Left hindlimb (tissue), 1 donor: ENCODE data around the gene SNAPC2.
"Not testable (repeated sequence)": the region's sequence is repeated elsewhere in the genome, so short reads cannot be mapped to it uniquely, and the experiment has no call there.

ENCODE experiments used
- DNase-seq: peaks from one replicate; pipeline ENCODE4 v3.0.0-alpha.2; 2018

The SNAPC2 gene

DNA sequence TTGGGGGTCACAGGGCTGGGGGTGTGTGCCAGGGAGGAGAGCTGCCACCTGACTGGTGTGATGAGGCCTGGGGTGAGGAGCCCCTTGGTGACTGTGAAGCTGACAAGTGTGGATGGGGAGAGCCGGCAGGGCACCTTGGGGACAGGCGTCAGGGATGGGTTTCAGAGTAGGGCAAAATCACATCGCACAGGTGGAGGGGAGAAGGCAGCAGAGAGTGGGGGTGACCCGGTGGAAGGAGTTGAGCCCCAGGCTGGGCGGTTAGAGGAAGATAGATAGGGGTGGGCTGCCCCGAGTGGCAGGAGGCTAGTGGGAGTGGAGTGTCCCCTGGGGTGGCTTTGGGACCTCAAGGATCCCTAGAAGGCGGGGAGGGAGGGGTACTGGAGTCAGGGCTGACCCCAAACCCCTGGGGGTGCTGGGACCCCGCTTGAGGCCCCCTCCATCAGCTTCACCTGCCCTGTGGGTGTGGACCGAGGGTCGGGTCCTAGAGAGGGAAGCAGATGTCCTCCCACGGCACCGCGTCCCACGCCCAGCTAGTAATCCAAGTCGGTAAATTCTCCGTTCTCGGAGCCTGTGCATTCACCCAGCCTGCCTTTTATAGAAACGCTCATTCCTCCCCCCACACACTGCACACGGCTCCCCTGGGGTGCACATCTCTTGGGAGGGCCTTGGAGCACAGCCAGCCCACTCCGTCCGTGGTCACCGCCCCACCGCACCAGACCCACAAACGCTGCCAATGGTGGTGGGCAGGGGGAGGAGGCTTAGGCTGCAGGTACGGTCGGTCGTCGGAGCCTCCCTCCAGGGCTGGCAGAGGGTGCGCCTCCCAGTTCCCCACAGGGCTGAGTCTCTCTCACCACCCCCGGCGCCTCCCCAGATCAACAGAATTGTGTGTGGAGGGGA is 3.4 kb downstream of the SNAPC2 start:
- DNase-seq, result no peak

GRCh38 chr19:7924241-7924640 is 4.1 kb downstream of the SNAPC2 start:
- no peak for DNase-seq

- no peak for DNase-seq
These were observed 4.6 kb downstream of the SNAPC2 start for GRCh38 chr19:7924651-7925170.

GRCh38 chr19:7925171-7925851 is 5.2 kb downstream of the SNAPC2 start:
- DNase-seq, result peak; percentile 77

DNA sequence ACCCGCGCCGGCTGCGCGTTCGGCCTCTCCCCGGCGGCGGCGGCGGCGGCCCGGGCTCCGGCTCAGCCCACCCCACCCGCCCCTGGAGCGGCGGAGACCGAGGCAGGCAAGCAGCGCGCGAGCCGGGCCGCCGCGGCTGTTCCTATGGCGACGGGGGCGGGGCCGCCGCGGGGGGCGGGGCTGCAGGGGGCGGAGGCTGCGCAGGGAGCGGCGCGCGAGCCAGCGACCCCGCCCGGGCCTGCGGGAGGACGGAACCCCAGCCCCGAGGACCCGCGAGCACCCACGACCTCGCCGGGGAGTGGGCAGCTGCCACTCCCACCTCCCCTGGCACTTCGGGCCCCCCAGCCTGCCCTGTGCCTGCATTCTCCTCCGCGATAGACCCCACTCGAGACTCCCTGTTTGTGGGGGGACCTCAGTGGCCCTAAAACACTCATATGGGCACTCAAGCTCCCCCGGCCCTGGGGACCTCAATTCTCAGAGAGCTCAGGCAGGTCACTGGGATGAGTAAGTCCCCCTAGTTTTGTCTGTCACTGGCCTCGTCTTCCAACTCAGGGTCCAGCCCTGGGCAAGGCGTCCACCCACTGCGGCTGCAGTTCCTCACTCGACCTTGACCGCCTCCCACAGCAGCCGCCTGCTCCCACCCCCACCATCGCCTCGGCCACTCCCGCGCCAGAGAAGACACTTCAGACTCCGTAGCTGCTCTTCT is 6.0 kb downstream of the SNAPC2 start, which contains the start of gene CTXN1:
Gene CTXN1 (minus strand): TSS at position 115 of the 706 bp plus-strand sequence. CDS start 597 bp downstream, outside the sequence.
- peak; percentile 78 for DNase-seq

- DNase-seq, result no peak
These were observed 6.8 kb downstream of the SNAPC2 start for GRCh38 chr19:7926727-7927604.

- no peak for DNase-seq
These were observed 7.6 kb downstream of the SNAPC2 start for GRCh38 chr19:7927605-7928333.

DNA sequence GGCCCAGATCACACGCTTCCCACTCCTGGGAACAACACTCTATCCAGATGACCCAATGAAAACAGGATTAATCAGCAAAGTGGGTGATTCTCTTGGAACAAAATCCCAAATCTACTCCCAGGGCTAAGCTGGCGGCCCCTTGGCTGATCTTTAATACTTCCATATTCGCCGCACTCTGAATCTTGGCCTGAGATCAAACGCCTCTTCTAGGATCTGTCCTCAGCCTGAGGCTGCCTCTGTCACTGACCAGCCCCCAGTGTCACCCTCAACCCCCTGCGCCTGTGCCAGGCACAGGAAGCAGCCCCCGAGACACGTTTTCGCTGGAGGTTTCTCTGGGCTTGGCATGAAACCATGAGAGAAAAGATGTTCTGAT is 8.2 kb downstream of the SNAPC2 start:
- DNase-seq, result no peak

DNA sequence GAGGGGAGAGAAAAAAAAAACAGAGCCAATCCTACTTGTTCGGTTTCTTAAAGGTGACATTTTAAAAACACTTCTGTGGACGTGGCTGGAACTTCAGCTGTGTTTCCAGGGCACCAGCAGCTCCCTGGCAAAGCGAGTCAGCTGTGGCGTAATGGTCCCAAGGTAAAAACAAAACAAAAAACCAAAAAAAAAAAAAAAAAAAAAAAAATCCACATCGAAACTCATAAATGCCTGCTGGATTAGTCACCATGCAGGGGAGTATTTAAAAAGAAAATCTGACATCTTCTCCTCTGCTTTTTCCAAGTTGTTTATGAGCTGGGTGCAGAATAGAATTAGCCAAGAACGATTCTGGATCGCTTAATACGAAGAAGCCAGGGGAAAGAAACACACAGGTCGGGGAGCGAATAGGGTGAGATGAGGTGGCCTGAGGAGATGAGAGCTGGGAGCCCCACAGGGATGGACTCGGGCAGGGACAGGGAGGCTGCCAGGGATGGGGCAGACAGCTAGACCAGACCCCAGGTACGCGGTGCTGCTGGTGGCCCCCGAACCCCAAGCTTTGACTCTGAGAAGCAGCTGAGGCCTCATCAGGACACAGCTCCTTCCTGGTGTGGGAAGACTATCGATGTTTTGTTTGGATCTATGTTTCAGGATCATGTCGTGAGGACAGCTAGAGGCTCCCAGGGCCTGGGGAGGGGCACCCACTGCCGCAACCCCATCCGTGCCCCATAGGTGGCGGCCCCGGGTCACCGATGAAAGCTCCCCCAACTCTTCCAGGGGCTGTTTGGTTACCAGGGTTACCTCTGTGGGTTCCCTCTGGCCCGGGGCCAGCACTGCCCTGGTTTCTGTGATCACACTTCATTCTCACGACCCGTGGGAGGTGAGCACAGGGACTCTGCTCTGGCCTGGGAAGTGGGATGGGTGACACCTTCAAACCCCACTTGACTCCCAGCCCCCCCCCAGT is 8.9 kb downstream of the SNAPC2 start:
- DNase-seq, result peak; percentile 46

- DNase-seq, result not testable (repeated sequence)
These were observed 9.9 kb downstream of the SNAPC2 start for GRCh38 chr19:7930030-7930429.

- no peak for DNase-seq
These were observed 10.6 kb downstream of the SNAPC2 start for GRCh38 chr19:7930765-7931164.

DNA sequence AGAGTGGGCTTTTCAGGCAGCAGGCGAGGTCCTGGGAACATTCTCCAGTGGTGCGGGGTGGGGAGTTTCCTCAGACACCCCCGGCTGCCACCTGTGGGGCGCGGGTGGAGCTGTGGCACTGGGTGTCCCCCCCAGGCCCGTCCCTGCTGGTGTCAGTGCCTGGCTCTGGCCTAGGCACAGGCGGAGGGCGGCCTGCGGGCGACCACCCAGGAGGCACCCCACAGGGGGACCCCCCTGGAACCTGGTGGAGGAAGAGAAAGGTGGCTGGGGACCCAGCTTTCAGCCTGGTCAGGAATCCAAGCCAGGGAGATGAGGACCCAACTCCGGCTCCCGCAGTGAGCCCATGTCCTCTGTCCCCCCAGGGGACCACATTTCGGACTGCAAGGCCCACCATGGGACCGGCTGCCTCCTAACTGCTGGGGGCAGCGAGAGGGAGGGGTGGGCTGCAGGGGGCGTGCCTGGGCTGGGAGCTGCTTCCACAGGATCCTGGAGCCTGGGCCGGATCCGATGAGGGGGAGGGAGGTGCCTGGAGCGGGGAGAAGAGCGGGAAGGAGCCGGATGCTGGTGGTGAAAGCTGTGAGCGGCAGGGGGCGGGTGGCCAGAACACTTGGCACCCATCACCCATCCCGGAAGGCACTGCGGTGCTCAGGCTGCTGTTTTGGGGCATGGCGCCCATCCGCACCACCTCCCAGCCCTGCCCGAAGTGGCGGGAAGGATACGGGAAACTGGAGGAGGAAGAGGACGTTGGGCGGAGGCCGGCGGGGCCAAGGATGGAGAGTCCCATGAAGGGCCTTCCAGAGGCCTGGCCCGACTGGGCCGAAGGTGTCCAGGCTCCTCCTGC is 11.3 kb downstream of the SNAPC2 start:
- no peak for DNase-seq

DNA sequence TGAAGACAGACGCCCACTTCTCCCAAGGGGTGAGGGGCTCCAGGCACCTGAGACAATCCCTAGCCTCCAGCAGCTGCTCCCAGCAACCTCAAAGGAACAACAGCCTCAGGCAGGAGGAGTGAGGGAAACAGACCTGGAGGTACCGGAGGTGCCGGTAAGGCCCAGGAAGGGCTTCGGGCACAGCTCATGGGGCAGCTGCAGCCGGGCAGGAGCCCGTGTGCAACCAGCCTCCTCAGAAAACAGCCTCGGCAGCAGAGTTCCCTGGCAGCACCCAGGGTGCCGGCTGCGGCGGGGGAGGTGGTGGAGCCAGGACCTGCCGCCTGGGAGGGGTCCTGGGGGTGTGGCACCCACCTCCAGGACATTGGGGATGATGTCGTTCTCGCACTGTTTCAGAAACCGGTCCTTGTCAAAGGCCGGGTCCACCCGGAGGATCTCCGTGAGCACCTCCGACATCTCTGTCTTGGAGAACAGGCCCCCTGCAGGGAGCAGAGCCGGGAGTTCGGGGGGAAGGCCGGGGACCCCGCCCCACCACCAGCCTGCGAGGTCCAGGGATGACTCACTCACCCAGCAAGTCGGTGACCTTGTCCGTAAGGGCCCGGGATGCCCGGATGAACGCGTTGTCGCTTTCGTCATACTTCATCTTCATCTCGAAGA is 12.3 kb downstream of the SNAPC2 start:
- DNase-seq, result no peak

DNA sequence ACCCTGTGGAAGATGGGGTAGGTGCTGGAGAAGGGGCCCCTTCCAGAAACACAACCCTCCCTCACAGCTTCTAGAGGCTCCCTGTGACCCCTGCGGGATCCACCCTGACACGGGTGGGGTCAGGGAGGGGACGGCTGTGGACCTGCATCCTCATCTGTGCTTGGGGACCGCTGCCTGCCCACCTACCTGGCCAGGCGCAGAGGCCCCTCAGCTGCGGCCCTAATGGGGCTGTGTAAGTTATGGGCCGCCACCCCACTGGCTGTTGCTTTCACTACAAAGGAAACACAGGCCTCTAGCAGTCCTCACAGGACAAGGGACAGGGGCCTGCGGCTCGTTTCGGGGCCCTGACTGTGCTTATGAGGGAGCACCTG is 12.8 kb downstream of the SNAPC2 start:
- no peak for DNase-seq

GRCh38 chr19:7933411-7933810 is 13.3 kb downstream of the SNAPC2 start:
- no peak for DNase-seq

GRCh38 chr19:7933828-7934725 is 13.9 kb downstream of the SNAPC2 start:
- no peak for DNase-seq

DNA sequence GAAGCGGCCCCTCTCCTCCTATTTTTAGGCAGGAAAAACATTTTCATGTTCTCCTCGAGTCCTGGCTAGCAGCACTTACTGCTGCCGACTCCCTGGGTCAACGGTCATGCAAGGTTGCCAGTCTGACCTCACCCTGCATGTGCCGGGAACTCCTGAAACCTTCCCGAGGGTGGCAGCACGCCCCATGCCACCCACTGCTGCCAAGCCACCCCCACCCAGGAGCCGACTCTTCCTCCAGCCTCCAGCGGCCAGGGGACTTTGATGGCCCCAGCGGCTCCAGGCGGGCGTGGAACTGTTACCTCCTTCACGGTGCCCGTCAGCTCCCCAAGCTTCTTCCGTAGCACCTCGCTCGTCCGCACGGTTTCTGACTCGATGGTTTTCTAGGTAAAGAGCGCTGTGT is 14.6 kb downstream of the SNAPC2 start:
- no peak for DNase-seq

- no peak for DNase-seq
These were observed 20.7 kb downstream of the SNAPC2 start for GRCh38 chr19:7940841-7941240.
